ENCODE data around the gene CEP85L.
A peak's percentile ranks its signal among the peaks of the same experiment; 100 is the strongest.

Gene CEP85L

DNA sequence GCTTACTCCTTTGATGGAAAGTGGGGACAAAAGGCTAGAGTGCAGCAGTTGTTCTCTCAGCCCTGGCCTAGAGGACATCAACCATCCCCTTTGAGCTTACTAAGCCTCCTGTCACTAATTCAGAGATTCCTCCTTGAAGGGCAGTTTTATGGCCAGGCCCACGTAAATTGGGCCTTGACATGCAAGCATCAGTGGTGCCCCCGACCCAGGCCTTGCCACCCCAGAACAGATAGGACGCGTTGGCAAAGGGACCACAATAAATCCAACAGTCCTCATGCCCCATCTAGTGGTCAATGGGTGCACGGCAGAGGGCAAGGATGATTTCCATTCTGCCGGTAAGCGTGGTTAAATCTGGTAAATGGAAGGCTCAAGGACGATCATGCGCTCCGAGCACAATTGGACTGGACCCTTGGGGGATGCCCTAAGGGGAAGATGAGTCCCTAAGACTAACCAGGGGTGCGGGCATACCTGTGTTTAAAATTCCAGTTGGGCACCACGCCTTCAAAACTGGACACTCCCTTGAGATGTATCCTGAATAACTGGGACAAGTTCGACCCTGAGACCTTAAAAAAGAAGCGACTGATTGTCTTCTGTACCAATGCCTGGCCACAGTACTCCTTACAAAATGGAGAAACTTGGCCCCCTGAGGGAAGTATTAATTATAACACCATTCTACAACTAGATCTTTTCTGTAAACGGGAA, 32.6 kb downstream of the CEP85L start:
- DNase-seq, result peak; percentile 35

DNA sequence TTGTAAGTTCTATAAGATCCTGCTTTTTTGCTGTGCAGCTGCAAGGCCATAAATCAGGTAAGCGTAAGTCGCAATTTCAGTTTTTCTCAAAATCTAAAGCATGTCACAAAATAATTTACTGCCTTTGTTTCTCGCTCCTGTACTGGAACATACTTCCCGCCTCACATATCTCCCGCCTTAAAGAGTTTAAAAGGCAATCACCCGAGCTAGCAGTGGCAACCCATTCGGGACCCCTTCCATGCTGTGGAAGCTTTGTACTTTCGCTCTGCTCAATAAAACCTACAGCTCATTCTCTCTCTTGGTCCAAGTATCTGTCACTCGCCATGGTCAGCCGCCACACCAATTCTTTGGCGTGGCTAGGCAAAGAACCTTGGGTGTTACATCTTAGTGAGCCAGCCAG, 34.0 kb downstream of the CEP85L start:
- DNase-seq, result no peak

DNA sequence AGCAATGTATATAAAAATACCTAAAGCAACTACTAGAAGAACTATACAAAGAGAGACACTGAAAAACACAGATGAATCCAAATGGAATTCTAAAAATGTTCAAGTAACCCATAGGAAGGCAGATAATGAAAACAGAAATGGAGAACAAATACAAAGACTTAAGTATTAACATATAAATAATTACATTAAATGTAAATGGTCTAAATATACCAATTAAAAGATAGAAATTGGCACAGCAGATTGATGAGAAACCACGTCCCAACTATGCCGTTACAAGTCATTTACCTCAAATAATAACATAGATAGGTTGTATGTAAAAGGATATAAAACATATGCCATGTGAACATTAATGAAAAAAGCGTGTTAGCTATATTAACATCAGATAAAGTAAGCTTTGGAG, 40.1 kb downstream of the CEP85L start:
- no peak for DNase-seq

DNA sequence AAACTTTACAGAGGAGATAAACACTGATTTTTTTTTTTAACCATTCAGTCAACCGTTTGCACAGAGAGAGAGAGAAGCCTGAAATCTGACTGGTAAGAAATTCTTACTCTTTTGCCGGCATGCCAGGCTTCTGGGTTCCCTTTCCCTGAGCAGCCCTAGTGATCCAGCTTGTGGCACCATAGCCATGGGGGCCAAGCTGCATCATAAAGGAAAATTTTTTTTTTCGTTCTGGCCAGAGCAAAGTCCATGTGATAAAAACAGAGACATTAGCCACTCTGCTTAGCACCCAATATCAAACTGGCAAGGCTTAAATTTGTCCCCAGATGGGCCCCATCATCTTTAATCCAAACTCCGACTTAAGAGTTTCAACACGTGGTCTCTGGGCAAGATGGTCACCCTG, 44.5 kb downstream of the CEP85L start:
- no peak for DNase-seq

DNA sequence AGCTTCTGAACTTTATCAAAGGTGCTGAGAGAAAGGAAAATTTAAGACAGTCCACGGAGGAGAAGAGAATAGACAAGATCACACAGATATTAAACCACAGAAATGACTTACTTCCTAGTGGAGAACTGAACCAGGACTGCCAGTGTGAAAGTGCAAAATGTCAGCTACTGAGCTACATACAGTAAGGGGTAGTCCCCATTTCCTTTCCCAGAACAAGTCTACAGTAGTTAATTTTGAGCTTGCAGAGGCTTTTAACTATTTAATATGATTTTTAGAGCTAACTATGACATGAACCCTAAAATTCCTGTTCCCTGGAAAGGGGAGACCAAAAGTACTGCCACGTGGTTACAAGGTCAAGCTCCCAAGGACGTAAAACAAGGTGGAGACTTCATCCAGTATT, 45.1 kb downstream of the CEP85L start:
- DNase-seq, result no peak

DNA sequence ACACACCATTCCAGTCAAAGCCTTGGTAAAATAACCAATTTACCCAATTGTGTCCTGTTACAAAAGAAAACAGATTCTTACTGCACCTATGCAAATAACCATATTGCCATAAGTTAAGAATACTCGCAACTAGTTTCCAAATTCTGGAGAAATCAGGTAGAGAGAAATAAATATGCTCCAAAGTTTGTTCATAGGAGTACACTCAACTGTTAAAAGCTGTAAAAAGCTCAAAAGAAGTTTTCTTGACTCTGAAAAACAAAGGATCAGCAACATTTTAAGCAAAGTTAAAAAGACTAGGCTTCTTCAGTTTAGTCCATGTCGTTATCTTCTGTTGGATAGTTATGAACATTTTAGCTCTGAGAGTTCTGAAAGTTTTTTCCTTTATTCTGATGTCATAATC, 48.0 kb downstream of the CEP85L start:
- no peak for DNase-seq

DNA sequence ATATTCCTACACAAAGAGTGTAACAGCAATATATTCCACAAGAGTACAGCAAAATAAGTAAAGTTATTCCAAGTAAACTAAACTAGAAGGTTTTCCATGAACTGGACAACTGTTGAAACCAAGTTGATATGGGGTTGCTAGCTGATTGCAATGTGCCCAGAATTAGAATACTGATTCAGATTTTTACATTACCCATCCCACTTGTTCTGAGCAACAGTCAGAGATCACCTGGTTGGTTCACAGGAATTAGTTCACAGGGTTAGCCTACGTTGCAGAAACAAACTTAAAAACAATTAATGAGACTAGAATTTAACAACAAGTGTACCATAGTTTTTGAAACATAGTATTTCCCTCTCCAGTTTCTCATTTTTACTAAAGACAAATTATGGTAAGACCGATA, 49.1 kb downstream of the CEP85L start:
- DNase-seq, result no peak

DNA sequence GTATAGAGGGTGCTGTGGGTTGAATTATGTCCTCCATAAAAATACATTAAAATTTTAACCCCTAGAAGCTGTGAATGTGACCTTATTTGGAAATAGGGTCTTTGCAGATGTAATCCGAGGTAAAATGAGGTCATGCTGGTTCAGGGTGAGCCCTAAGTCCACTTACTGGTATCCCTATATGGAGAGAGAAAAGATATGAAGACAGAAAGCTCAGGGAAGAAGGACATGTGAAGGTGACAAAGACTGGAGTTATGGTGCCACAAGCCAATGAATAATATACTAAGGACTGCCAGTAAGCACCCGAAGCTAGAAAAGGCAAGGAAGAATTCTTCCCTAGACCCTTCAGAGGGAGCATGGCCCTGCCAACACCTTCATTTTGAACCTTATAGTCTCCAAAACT, 53.1 kb downstream of the CEP85L start:
- DNase-seq, result no peak

DNA sequence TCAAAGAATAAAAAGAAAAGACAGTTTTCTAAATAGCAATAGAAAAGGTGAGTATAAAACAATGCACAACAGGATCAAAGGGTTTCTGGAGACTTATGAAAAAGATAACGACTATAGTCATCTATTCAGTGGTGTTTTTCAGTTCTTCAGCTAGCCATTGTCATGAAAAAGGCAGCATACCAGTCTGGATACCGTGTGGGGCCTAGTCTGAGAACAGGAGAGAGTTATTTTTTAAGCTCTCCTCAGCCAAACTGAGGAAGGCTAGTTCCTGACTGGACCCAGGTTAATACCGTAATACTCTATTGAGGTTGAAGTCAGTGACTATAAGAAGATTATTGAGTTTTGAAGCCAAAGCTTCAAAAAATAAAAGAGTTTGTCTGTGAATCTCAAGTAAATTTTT, 53.8 kb downstream of the CEP85L start:
- DNase-seq, result no peak

DNA sequence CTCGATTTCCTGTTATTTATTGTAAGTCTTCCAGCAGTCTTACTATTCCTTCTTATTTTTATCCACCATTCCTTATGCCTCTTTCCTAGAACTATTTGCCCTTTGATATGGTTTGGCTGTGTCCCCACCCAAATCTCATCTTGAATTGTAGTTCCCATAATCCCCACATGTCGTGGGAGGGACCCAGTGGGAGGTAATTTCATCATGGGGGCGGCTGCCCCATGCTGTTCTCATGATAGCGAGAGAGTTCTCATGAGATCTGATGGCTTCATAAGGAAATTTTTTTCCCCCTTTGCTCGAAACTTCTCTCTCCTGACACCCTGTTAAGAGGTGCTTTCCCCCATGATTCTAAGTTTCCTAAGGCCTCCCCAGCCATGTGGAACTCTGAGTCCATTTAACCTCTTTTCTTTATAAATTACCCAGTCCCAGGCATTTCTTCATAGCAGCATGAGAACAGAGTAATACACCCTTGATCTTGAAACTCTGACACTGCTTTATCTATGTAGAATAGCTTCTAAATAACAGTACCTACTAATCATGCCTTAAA, 54.5 kb downstream of the CEP85L start:
- no peak for DNase-seq

DNA sequence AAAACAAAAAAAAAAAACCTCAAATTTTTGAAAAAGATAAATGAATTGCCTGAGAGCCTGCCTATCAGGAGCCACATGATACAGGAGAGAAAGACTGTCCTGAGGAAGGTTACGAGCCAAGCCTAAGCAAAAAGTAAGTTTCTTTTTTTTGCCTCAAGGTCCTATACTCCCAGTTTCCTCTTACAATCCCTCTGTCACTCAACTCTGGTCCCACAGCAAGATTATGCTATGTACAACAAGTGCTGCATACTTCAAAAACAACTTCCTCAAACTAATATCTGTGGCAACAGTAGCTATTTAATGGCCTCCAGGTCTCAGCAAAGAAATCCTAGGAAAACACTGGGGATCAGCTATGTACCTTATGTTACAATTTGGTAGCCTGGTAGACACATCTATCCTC, 56.5 kb downstream of the CEP85L start:
- no peak for DNase-seq

DNA sequence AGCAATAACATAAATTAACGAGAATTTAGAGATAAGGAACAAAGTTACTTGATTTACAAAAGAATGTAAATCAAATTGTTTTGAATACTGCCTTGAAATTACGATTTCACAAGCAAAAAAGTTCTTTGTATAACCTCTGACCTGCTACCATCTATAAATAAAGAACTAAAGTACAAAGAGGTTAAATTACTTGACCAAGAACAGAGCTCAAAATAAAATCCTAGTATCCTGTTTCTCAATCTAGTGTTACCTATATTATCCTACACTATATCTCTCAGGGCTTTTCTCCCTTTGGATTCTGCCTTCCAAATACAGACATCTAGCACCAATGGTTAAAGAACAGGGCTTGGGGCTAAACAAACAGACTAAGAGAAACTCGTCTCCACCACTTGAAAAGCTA, 59.5 kb downstream of the CEP85L start:
- DNase-seq, result no peak

DNA sequence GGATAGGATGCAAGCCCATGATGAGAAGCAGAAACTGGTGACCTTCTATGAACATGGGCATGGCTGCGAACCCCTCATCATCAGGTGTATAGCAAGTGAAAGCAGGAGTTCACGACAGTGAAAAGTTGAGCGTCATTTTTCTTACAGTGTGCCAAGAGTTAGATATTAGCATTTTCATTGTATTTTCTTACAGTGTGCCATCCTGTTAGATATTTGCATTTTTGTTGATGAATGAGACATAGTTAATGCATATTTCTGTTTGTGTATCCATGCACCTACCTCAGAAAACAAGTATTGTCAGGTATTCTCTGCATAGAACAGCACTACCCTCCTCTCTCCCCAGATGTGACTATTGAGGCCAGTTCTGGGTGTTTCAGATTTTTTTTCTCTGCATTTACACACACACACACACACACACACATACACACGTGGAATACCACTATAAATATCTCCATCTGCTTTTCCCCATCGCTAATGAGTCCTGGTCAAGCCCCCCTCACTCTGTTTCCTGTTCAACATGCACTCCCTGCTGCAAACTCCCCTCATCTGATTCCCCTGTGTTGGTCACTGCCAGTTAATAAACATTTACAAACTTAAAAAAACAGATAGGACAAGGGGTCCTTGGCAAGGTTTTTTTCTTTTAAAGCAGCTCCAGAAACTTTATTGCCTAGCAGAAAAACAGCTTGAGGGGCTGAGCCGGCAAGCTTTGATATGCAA, 61.6 kb downstream of the CEP85L start:
- no peak for DNase-seq

DNA sequence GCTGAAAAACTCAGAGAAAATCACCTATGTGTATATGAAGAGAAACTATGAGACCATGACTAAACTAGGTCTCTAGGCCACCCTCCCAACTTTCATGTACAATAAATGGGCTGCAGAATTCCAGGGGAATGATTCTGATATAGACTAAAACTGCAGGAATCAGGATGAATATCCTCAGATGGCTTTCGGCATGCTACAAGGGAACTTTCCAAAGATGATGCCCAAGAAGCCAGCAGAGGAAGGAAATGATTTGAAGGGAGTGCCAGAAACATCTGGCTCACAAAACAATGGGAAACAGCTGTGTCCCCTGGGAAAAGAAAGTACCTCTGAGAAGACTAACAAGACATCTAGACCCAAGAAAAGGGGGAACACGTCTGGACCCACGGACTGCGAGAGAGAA, 62.2 kb downstream of the CEP85L start:
- DNase-seq, result no peak

DNA sequence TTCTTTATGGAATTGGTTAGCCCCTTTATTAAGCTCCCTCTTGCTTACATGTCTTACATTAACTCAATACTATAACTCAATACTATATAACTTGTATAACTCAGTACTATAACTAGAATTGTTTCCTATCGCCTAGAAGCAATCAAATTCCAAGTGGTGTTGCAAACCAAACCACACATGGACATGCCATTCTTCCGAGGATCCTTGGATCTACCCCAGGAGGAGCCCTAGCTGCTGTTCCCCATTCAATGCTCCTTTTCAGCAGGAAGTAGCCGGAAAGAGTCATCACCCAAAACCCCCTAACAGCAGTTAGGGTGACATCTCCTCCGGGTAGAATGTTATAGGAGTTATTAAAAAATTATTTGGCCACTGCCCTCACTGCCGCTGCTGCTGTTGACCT, 62.8 kb downstream of the CEP85L start:
- no peak for DNase-seq

DNA sequence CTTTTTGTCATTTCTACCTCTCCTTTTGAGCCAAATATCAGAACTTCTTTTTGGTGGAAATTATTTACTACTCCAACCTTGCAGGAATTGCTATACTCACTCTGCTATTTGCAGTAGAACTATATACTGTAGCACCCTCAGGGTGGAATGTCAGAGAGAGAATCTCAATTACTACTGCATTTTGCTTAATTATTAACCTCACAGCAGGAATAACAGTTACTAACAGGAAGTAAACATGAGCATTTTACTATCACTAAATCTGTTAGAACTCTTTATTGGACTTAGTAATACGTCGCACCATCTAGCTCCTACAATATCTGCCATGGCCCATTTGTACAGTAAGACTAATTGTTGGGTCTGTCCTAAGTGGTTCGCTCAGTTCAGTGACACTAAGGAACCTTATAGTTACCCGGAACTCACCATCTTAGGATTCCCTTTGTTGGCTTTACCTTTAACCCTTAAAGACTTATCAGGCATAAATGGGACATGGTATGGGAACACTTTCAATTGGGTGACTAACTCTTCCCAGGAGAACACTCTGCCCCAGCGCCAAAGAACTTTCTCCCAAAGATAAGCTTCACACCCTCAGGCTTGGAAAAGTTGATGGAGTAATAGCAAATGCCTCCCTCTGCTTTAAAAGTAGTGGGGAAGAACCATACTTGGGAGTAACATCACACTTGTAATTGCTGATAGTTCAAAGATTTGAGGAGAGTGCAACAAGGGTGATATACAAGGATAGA, 64.5 kb downstream of the CEP85L start:
- no peak for DNase-seq

DNA sequence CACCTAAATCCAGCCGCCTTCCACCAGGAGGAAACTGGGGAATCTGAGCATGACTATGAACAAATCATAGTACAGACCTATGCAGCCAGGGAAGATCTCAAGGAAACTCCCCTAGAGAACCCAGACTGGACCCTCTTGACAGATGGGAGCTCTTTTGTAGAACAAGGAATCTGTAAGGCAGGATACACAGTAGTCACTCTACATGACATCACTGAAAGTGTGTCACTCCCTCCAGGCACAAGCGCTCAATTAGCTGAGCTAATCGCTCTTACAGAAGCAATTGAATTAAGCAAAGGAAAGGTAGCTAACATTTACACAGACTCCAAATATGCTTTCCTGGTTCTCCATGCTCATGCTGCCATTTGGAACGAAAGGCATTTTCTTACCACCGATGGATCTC, 66.5 kb downstream of the CEP85L start:
- no peak for DNase-seq

DNA sequence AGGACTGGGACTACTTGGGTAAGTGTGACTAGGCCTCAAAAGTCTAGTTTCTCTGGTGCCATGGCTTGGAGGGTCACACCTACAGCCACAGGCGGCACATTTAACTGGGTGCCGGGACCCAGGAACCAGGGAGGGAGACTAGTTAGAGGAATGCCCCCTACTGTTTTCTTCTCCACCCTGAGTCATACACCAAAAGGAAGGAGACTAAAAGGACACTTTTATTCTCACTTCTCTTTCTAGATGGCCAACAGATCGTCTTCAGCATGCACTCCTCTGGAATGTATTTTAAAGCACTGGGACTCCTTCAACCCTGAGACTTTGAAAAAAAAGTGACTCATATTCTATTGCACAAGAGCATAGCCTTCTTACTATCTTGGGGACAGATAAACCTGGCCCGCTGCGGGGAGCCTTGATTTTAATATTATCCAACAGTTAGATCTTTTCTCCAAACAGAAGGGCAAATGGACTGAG, 69.9 kb downstream of the CEP85L start:
- no peak for DNase-seq

DNA sequence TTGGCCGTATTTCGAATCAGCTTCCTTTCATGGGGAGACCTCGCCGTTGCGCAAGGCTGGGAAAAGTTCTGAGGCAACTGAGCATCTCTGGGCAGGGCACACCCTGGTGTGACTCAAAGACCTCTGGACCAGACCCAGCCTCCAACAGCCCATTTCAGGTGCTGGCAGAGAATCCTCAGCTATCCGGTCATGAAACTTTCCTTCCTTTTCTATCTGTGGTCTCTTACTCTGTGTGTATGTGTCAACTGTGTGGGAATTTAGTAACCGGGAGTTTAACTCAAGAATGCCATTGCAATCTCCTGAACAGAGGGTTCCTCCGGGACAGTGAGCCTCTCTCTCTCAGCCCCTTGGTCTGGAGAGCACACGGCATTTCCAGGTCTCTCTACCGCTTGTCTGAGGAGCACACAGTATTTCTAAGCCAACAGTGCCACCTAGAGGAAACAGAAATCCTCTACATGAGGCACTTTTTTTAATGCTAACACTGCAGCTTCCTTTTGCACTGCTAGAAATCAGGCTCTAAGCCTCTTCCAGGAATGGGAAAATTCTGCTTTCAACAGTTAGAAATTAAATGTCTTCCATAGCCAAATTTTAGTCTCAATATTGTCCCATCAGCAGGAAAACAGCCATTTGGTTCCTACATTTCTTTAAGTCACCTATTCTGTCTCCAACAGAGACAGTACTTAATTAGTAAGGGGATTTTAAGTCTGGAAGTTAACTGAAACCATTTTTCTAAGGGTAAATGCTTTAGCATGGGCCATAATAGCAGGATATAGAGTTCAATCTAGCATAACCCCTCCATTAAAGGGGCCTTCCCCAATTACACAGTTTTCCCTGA, 70.6 kb downstream of the CEP85L start:
- peak; percentile 47 for DNase-seq

DNA sequence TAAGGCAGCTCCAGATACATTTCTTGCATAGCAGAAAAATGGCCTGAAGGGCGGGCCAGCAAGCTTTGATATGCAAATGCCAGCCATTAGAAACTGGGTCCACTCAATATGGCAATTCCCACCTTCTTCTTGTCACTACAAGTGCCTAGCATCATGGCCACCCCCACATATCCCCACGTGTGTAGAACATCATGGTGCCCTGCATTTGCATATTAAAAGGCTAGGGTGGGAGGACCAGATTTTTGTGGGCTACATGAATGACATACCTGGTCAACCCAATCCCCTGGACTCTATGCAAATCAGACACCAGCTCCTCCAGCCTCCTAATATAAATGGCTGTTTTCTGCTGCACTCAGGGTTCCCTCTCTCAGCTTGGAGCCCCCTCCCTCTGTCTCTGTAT, 71.6 kb downstream of the CEP85L start:
- no peak for DNase-seq

DNA sequence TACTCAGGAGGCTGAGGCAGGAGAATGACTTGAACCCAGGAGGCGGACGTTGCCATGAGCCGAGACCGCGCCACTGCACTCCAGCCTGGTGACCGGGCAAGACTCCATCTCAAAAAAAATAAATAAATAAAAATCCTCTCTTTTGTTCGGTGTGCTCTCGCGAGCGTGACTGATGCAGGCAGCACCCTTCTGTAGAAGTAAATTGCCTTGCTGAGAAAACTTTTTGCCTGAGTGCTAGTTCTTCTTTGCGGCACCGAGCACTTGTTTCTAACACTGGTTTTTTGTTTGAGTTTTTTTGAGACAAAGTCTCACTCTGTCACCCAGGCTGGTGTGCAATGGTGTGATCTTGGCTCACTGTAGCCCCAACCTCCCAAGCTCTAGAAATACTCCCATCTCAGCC, 72.8 kb downstream of the CEP85L start:
- DNase-seq, result no peak

DNA sequence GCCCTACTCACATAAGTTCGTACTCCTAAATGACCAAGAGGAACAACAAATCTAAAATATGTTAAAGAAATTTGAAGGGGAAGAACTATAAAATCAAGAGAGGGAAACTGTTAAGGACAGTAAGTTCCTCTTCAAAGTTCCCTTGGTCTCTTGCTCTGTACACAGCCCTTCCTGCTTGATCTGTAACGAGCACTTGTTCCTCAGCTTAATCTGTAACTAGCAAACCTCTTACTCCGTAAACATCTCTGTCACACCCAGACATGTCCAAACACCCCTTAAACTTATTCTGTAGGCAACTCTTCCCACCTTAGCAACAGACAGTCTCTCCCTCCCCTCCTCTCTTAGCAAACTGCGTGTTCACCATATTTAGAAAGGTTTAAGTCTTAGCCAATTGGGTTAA, 73.4 kb downstream of the CEP85L start:
- no peak for DNase-seq
